IPS DF 4.7 (cell line): ENCODE data around the gene DHRS7.
"Not testable (repeated sequence)": the region's sequence is repeated elsewhere in the genome, so short reads cannot be mapped to it uniquely, and the experiment has no call there.

Experiments used
- DNase-seq: peaks from one replicate; pipeline ENCODE4 v3.0.0-alpha.2; 2013; ENCODE audit warnings: low spot score; ENCODE audit errors: extremely low read depth

DHRS7 gene

GRCh38 chr14:60134702-60135101, 30.5 kb downstream of the DHRS7 start:
- no peak for DNase-seq

- DNase-seq, result no peak
Observed at GRCh38 chr14:60133487-60133886, 31.7 kb downstream of the DHRS7 start.

- no peak for DNase-seq
Observed at GRCh38 chr14:60125918-60126317, 39.3 kb downstream of the DHRS7 start.

GRCh38 chr14:60116181-60116580, 49.0 kb downstream of the DHRS7 start:
- no peak for DNase-seq

GRCh38 chr14:60114881-60115280, 50.3 kb downstream of the DHRS7 start:
- DNase-seq, result no peak

- no peak for DNase-seq
Observed at GRCh38 chr14:60111732-60112131, 53.5 kb downstream of the DHRS7 start.

GRCh38 chr14:60107477-60107876, 57.7 kb downstream of the DHRS7 start:
- DNase-seq, result no peak

DNA sequence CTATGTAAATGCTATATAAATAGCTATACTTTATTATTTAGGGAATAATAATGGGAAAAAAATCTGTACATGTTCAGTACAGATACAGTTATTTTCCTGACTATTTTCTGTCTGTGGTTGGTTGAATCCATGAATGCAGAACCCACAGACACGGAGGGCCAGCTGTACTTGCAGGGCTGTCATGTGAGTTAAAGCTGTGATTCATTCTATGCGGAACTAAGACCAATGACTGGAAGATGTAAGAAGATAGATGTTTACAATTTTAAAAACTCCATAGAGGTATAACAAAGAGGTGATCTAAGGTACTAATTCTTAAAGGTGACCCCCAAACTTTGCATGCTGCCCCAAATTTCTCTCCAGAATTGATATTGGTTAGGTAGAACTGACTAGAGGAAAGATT, 58.9 kb downstream of the DHRS7 start:
- DNase-seq, result no peak

DNA sequence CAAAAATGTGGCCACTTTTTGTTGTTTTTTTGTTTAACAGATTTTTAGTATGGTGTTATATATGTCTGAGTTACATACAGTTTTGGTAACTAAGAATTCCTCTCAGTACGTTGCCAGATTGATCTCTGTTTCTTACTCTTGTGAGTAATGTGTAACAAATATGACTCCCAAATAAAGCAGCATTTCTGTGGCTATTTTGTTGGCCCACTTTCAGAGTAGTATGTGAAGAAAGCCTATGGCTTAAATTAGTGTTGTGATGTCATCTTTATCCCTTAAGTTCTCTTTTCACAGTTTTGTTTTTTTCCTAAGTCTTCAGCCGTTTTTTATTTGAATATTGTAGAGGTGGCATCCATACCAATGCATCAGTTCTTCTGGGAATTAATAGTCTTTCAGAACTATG, 62.8 kb downstream of the DHRS7 start:
- DNase-seq, result no peak

- DNase-seq, result no peak
Observed at GRCh38 chr14:60101786-60102185, 63.4 kb downstream of the DHRS7 start.

DNA sequence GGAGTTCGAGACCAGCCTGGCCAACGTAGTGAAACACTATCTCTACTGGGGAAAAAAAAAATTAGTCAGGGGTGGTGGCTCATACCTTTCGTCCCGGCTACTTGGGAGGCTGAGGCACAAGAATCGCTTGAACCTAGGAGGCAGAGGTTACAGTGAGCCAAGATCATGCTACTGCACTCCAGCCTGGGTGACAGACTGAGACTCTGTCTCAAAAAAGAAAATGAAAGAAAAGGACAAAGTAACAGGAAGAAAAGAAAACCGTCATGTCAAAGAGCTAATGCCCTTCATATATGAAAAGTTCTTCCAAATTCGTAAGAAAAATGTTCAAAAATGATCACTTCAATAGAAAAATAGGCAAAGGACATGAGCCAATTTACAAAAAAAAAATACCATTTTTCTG, 65.3 kb downstream of the DHRS7 start:
- DNase-seq, result not testable (repeated sequence)

GRCh38 chr14:60097974-60098373, 67.2 kb downstream of the DHRS7 start:
- DNase-seq, result no peak

GRCh38 chr14:60095781-60096450, 69.3 kb downstream of the DHRS7 start:
- DNase-seq, result no peak

DNA sequence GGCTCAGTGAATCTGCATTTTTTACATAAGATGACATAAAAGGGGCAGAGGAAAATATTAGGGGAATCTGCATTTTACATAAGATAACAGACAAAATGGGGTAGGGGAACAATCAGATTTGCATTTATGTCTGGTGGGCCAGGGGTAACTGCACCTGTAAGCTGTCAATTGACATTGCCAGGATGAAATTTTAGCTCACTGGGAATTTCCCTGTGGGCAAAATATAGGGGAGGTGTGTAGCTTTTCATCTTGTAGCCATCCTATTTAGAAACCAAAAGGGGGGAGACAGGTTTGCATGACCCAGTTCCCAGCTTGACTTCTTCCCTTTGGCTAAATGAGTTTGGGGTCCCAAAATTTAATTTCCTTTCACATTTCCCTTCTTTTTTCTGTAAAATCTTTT, 70.0 kb downstream of the DHRS7 start:
- no peak for DNase-seq

GRCh38 chr14:60094306-60094897, 70.8 kb downstream of the DHRS7 start:
- DNase-seq, result no peak
